A204.1 (cell line): ENCODE measurements around the gene MYOCOS.
"Not testable (repeated sequence)": the region's sequence is repeated elsewhere in the genome, so short reads cannot be mapped to it uniquely, and the experiment has no call there.

Experiments used
- FAIRE-seq: peaks from 2 replicates; lab custom pipeline; 2012; peaks lifted over from hg19 to GRCh38; lab: Jason Lieb, UNC

MYOCOS gene

GRCh38 chr1:171622152-171622462 lies at the start of gene MYOCOS:
MYOCOS (plus strand) TSS chr1:171622243; CDS start chr1:171623884, 1,641 bp downstream.
- FAIRE-seq, result no peak

- no peak for FAIRE-seq
Measured at GRCh38 chr1:171576144-171576543, 45.9 kb upstream of the MYOCOS start.

GRCh38 chr1:171581226-171581625 lies 40.8 kb upstream of the MYOCOS start:
- no peak for FAIRE-seq

GRCh38 chr1:171581766-171582165 lies 40.3 kb upstream of the MYOCOS start:
- no peak for FAIRE-seq

- no peak for FAIRE-seq
Measured at GRCh38 chr1:171582589-171582988, 39.5 kb upstream of the MYOCOS start.

GRCh38 chr1:171583591-171584201 lies 38.3 kb upstream of the MYOCOS start:
- no peak for FAIRE-seq

- no peak for FAIRE-seq
Measured at GRCh38 chr1:171585715-171586114, 36.3 kb upstream of the MYOCOS start.

GRCh38 chr1:171588230-171588629 lies 33.8 kb upstream of the MYOCOS start:
- FAIRE-seq, result no peak

- FAIRE-seq, result no peak
Measured at GRCh38 chr1:171590022-171590421, 32.0 kb upstream of the MYOCOS start.

DNA sequence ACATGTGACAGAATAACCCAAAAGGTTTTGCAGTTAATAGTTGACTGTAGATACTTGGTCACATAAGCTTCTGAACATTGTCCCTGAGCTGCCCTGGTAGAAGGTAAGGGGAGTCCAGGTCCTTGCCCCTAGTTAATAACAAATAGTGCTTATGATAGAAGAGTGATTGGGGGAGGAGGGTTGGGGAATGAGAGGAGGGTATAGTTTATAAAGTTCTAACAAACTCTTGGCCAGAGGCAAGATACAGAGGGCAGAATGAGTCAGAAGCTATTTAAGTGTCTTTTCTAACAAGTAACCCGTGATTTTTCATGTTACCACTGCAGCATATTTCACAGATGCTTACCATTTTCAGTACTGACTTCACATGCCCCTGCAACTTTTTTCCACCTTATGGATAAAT lies 26.7 kb upstream of the MYOCOS start:
- FAIRE-seq, result no peak

- no peak for FAIRE-seq
Measured at GRCh38 chr1:171596119-171596518, 25.9 kb upstream of the MYOCOS start.

GRCh38 chr1:171596705-171597104 lies 25.3 kb upstream of the MYOCOS start:
- FAIRE-seq, result no peak

GRCh38 chr1:171597203-171597602 lies 24.8 kb upstream of the MYOCOS start:
- FAIRE-seq, result no peak

DNA sequence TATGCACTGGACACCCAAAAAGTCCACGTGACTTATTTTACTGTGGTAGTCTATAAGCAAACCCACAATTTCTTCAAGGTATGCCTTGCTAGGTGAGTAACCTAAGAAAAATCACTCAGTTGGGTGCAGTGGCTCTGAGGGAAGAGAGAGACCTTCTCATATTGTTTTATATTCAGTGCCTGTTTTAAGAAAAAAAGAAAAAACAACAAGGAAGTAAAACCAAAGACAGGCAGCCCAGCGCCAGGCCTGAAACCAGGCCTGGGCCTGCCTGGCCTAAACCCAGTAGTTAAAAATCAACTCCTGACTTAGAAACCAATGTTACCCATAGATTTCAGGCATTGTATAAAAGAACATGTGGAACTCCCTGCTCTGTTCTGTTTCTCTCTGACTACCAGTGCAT lies 21.7 kb upstream of the MYOCOS start:
- not testable (repeated sequence) for FAIRE-seq

DNA sequence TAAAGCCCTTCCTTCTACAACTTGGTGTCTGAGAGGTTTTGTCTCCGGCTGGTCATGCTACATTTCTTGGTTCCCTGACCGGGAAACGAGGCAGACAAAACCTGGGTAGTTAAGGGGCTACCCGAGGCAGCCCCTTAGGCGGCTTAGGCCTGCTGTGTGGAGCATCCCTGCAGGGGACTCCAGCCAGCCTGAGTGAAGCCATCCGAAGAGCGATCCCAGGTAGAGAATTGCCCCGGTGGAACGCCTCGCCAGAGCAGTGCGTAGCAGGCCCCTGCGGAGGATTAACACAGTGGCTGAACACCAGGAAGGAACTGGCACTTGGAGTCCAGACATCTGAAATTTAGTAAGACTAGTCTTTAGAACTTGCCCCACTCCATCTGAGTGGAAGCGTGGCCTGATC lies 21.2 kb upstream of the MYOCOS start:
- no peak for FAIRE-seq

GRCh38 chr1:171603042-171603441 lies 19.0 kb upstream of the MYOCOS start:
- not testable (repeated sequence) for FAIRE-seq

- no peak for FAIRE-seq
Measured at GRCh38 chr1:171606402-171606941, 15.6 kb upstream of the MYOCOS start.

DNA sequence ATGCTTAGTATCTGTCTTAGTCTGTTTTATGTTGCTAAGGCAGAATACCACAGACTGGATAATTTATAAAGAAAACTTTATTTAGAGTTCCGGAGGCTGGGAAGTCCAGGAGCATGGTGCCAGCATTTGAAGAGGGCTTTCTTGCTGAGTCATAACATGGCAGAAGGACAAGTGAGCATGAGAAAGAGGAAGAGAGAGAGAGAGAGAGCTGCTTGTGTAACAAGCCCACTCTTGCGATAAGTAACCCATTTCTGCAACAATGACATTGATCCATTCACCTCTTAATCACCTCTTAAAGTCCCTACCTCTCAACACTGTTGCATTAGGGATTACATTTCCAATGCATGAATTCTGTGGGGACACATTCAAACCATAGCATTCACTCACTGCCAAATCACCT lies 11.7 kb upstream of the MYOCOS start:
- FAIRE-seq, result no peak

GRCh38 chr1:171611306-171611705 lies 10.7 kb upstream of the MYOCOS start:
- no peak for FAIRE-seq

DNA sequence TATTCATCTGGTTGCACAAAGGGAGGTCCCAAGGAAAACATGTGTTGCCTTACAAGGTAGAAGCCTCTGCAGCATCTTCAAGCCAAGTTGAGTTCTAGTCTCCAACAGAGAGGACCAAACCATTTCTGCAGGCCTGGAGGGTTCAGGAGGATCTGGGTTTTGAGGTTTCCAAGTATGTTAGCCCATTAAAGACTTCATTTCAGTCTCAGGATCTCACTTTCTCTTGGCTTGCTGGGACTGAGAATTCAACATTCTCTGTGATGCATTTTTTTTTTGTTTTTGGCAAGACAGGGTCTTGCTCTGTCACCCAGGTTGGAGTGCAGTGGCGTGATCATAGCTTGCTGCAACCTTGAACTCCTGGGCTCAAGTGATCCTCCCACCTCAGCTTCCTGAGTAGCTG lies 8.8 kb upstream of the MYOCOS start:
- no peak for FAIRE-seq

DNA sequence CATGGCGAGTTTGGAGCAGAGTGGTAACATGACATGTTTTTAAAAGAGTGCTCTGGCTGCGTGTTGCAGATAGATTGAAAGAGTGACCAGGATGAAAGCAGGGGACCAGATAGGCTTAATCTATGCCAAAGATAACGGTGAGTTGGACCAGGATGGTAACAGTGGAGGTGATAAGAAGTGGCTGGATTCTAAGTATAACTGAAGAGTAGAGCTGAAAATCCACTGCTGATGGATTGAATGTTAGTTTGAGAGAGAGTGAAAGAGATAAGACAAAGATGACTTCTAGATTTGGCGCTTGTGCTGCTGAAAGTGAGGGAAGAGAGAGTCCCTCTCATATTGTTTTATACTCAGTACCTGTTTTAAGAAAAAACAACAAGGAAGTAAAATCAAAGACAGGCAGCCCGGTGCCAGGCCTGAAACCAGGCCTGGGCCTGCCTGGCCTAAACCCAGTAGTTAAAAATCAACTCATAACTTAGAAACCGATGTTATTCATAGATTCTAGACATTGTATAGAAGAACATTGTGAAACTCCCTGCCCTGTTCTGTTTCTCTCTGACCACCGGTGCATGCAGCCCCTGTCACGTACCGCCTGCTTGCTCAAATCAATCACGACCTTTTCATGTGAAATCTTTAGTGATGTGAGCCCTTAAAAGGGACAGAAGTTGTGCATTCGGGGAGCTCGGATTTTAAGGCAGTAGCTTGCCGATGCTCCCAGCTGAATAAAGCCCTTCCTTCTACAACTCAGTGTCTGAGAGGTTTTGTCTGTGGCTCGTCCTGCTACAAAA lies 6.7 kb upstream of the MYOCOS start:
- not testable (repeated sequence) for FAIRE-seq

GRCh38 chr1:171616586-171616985 lies 5.5 kb upstream of the MYOCOS start:
- FAIRE-seq, result no peak

GRCh38 chr1:171623651-171624331 lies 1.7 kb downstream of the MYOCOS start:
- no peak for FAIRE-seq
